GM10266 (cell line): Measurements from ENCODE around the gene RBMXL3.
A peak's percentile ranks its signal among the peaks of the same experiment; 100 is the strongest.
"Not testable (repeated sequence)": the region's sequence is repeated elsewhere in the genome, so short reads cannot be mapped to it uniquely, and the experiment has no call there.

Experiments
- DNase-seq: peaks from one replicate; pipeline ENCODE4 v3.0.0; 2012; ENCODE audit errors: extremely low spot score
- TF ChIP-seq, protein P1 (sequence below): IDR thresholded peaks from 2 replicates; pipeline ENCODE4 v1.5.1; 2012; ENCODE audit warnings: mild to moderate bottlenecking, low read depth; ENCODE audit not compliant: control insufficient read depth, insufficient read depth; ENCODE audit errors: missing control alignments

The RBMXL3 gene

DNA sequence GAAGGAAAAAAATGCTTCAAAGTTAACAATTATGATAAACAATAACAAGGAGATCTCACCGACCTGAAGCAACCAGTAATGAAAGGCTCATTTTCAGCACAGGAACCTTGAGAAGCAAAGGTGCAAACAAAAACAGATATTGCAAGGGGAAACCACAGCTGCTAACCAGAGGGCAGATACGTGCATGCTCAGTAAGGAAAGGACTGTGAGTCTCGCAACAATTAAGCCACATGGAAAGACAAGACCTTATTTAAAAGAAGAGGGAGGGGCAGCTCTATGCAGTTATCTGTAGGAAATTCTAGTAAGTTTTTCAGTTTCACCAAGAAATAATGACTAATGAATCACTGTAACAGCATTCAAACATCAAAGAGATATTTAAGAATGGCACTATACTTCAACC is 25.4 kb downstream of the RBMXL3 start:
- TF ChIP-seq, protein P1, sequence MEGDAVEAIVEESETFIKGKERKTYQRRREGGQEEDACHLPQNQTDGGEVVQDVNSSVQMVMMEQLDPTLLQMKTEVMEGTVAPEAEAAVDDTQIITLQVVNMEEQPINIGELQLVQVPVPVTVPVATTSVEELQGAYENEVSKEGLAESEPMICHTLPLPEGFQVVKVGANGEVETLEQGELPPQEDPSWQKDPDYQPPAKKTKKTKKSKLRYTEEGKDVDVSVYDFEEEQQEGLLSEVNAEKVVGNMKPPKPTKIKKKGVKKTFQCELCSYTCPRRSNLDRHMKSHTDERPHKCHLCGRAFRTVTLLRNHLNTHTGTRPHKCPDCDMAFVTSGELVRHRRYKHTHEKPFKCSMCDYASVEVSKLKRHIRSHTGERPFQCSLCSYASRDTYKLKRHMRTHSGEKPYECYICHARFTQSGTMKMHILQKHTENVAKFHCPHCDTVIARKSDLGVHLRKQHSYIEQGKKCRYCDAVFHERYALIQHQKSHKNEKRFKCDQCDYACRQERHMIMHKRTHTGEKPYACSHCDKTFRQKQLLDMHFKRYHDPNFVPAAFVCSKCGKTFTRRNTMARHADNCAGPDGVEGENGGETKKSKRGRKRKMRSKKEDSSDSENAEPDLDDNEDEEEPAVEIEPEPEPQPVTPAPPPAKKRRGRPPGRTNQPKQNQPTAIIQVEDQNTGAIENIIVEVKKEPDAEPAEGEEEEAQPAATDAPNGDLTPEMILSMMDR, result no peak
- DNase-seq, result no peak

DNA sequence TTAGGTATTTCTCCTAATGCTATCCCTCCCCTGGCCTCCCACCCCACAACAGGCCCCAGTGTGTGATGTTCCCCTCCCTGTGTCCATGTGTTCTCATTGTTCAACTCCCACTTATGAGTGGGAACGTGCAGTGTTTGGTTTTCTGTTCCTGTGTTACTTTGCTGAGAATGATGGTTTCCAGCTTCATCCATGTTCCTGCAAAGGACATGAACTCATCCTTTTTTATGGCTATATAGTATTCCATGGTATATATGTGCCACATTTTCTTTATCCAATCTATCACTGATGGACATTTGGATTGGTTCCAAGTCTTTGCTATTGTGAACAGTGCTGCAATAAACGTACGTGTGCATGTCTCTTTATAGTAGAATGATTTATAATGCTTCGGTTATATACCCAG is 28.1 kb downstream of the RBMXL3 start:
- not testable (repeated sequence) for DNase-seq

DNA sequence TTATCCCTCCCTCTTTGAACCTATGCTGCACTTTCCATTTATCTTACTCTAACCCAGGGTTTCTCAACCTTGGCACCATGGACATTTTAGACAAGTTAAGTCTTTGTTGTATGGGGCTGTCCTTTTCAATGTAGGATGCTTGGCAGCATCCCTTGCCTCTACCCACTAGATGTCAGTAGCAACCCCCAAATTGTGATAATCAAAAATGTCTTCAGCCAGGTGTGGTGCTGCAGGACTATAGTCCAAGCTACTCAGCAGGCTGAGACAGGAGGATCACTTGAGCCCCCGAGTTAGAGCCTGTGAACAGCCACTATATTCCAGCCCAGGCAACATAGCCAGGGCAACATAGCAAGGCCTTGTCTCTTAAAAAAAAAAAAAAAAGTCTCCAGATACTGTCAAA is 37.7 kb downstream of the RBMXL3 start:
- TF ChIP-seq, protein P1, result peak; percentile 42
- DNase-seq, result no peak

DNA sequence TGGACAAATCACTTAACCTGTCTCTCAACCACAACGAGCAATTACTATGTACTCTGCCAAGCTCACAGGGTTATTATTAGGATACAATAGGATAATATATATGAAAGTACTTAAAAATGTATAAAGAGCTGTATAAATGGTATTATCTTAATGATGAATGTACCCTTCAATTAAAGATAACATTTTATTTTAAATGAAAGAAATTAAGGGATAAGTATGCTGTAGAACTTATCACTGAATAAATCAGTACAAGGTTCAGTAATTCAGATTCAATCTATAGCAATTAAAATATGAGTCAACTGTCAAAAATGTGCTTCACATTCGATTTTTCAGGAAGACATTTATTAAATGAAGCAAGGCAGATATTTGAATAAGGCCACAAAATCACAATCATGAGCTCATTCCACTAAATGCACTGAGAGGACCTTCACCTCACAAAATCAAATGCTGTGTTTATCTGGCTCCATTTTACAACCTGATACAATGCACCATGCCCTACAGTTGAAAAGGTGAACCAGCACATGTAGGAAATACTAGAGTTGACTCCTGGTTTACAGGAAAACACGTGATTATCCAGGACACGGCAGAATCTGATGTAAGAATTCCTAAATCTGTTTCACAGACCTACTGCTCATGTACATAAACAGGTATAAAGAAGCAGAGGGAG is 40.3 kb downstream of the RBMXL3 start:
- DNase-seq, result no peak
- TF ChIP-seq, protein P1, result no peak

DNA sequence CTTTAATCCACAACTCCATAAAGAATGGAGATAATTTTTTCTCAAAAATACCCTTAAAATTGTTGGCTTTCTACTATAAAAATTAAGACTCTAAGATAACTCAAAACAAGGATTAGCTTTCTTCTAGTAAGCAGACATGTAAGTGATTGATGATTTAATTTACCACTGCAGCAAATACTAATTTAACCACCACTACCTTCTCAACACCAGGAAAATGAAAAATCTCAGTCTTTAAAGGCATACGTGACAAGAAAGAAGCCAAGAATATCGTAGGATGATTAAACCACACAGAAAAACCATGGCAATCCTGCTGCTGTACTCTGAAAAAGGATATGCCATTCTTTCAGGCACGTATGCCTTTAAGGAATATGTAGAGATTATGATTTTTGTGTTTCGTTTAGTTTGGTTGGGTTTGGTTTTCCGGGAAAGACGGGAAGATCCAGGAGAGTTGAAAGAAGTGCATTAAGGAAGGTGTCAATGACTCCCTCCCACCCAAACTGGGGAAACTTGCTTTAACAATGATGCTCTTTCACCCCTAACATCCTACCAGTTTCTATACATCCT is 43.8 kb downstream of the RBMXL3 start:
- DNase-seq, result no peak
- TF ChIP-seq, protein P1, result no peak

DNA sequence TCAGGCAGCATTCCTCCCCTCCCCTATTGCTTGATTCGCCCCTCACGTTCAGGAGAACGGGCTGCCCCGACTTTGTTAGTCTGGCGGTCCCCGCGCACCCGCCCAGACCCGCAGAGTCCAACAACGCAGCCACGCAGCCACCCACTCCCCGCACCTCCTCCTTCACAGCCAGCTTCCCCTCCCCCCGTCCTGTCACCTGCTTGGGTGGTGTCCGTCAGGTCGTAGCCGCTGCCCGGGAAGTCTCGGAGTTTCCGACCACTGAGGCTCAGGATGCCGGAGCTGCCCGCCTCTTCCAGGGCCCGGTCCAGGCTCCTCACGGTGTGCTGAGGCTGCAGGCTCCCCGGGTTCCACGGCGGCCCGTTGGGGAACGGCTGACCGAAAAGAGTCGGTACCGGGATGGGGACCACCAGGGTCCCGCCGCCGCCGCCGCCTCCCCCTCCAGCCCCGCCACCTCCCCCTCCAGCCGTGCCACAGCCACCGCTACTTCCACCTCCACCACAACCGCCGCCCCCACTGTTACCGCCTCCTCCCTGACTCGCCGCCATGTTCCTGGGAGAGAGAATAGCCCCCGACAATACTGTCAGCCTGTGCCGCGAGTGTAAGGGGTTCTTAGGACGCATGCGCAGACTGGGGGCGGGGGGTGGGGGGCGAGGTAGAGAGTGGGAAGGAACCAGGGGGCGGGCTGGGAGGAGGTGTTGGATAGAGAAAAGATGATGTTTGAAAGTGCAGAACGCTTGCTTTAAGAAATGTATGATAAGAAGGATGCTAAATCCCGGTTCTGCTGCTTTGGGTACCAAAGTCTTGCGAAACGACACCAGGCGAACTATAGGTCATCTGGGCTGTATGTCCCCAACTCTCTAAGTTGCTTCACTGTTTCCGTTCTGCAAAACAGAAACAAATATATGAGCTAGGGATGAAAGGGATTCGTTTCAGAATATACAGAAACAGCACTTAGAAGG is 44.6 kb downstream of the RBMXL3 start, which contains the start of gene LRCH2:
LRCH2 (minus strand) TSS at position 600 of the 959 bp plus-strand sequence; CDS start at position 545, 55 bp downstream.
- no peak for DNase-seq

DNA sequence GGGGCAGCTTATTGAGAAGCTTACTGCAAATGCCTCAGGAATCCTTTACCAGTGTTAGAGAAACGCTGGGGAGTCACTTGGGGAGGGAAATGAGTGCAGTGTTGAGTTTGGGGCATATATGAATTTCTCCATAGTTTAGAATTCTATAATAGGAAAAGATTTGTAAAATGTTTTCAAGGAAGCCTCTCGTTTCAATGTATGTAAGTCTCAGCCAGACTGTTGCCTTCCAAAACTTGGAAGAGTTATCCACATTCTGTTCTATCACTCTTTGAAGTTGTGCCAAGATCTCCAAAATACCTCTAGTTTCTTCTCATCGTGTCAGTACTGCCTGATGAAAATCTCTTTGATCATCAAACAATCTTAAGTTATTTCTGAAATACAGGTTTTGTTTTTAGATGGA is 45.3 kb downstream of the RBMXL3 start:
- TF ChIP-seq, protein P1, result no peak
- no peak for DNase-seq

More for the DNA sequence above, 44.6 kb downstream of the RBMXL3 start, which contains the start of gene LRCH2:
- TF ChIP-seq, protein P1, result no peak
